T-cell (primary cell): ENCODE results near the gene GGA3. TPM values are rescaled to one million over a fixed set of nuclear protein-coding genes. Genes with fewer than 3 reads are reported as not detected.

Experiments
- total RNA-seq, 35 experiments: library from RNA in 6 of 35; stranded (reverse) in 6 of 35; fragments of 120-200 nt in 1 of 35; gene quantifications; one replicate each; pipeline versions ENCODE4 v1.2.1 to v1.2.4 and lab custom pipeline; 2013 to 2026

Gene GGA3
- total RNA-seq, 5 donors from 2014 or later (not counting 1 experiment from before 2014, with no cell fraction given) = 78.1 to 118 (median 102) TPM

Other genes with a start within 250 kb of the GGA3 start
- 10 to 100 TPM; 15.6 to 30.6 (median 26.6) TPM for gene MRPL58, start 248.9 kb downstream of the GGA3 start, total RNA-seq
- gene ATP5PD, start 214.6 kb downstream of the GGA3 start, total RNA-seq = 100 to 1,000 TPM; 115 to 170 (median 139) TPM
- 10 to 100 TPM; 22.0 to 32.8 (median 29.0) TPM for gene KCTD2, start 214.4 kb downstream of the GGA3 start, total RNA-seq
- 10 to 100 TPM in 4 of 5 donors, 1 to 10 TPM in 1; 9.1 to 24.3 (median 16.8) TPM for gene SLC16A5, start 173.7 kb downstream of the GGA3 start, total RNA-seq
- 10 to 100 TPM in 3 of 5 donors, 1 to 10 TPM in 2; 8.9 to 23.9 (median 18.8) TPM for gene ARMC7, start 151.6 kb downstream of the GGA3 start, total RNA-seq
- 10 to 100 TPM; 21.5 to 88.8 (median 70.1) TPM for gene NT5C, start 129.9 kb downstream of the GGA3 start, total RNA-seq
- 10 to 100 TPM; 28.3 to 55.8 (median 45.4) TPM for gene JPT1, start 107.1 kb downstream of the GGA3 start, total RNA-seq
- gene SUMO2, start 78.6 kb downstream of the GGA3 start, total RNA-seq = 100 to 1,000 TPM; 239 to 284 (median 269) TPM
- gene NUP85, start 55.9 kb downstream of the GGA3 start, total RNA-seq = 100 to 1,000 TPM in 3 of 5 donors, 10 to 100 TPM in 2; 56.2 to 128 (median 106) TPM
- gene MRPS7, start 273 bp upstream of the GGA3 start, total RNA-seq = 10 to 100 TPM; 29.8 to 39.4 (median 33.6) TPM
- 10 to 100 TPM; 27.1 to 45.6 (median 39.2) TPM for gene MIF4GD, start 9.6 kb upstream of the GGA3 start, total RNA-seq
- 10 to 100 TPM; 12.4 to 30.1 (median 25.9) TPM for gene SLC25A19, start 27.8 kb upstream of the GGA3 start, total RNA-seq
- 100 to 1,000 TPM; 103 to 133 (median 130) TPM for gene GRB2, start 144.1 kb upstream of the GGA3 start, total RNA-seq
- gene TMEM94, start 195.0 kb upstream of the GGA3 start, total RNA-seq = 100 to 1,000 TPM in 3 of 5 donors, 10 to 100 TPM in 2; 78.5 to 125 (median 105) TPM